WI38 (cell line): ENCODE measurements around the gene GREM2.

Experiments
- H3K4me3 ChIP-seq: 2 replicates; pipeline ENCODE4 v1.5.1; 2011; ENCODE audit warnings: low read depth, mild to moderate bottlenecking, control low read depth, low read length
- TF ChIP-seq, protein P1 (sequence below): IDR thresholded peaks from 2 replicates; pipeline ENCODE4 v1.5.1; 2012; ENCODE audit warnings: low read depth, mild to moderate bottlenecking, control low read depth, low read length

Gene GREM2

DNA sequence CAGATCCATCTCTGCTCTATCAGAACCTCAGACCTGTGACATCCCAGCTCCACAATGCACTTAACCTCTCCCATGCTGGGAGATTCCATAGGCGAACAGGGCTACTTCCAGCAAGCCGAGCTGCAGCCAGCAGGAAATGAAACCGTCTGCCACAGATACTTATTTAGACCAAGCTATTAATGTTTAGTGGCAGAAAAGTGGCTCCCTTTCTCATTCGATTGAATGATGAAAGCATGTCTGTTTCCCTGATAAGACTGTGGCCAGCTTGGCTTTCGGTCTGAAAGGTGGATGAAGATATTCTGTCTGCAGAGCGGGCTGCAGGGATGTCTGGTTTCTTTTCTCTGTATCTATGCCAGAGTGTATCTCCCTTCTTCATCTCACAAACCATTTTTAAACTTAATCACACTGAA lies 146.4 kb downstream of the GREM2 start:
- TF ChIP-seq, protein P1, sequence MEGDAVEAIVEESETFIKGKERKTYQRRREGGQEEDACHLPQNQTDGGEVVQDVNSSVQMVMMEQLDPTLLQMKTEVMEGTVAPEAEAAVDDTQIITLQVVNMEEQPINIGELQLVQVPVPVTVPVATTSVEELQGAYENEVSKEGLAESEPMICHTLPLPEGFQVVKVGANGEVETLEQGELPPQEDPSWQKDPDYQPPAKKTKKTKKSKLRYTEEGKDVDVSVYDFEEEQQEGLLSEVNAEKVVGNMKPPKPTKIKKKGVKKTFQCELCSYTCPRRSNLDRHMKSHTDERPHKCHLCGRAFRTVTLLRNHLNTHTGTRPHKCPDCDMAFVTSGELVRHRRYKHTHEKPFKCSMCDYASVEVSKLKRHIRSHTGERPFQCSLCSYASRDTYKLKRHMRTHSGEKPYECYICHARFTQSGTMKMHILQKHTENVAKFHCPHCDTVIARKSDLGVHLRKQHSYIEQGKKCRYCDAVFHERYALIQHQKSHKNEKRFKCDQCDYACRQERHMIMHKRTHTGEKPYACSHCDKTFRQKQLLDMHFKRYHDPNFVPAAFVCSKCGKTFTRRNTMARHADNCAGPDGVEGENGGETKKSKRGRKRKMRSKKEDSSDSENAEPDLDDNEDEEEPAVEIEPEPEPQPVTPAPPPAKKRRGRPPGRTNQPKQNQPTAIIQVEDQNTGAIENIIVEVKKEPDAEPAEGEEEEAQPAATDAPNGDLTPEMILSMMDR: no peak
- H3K4me3 ChIP-seq: peak overlapping the region; percentile 2; the same call in 1 of the 2 replicates

DNA sequence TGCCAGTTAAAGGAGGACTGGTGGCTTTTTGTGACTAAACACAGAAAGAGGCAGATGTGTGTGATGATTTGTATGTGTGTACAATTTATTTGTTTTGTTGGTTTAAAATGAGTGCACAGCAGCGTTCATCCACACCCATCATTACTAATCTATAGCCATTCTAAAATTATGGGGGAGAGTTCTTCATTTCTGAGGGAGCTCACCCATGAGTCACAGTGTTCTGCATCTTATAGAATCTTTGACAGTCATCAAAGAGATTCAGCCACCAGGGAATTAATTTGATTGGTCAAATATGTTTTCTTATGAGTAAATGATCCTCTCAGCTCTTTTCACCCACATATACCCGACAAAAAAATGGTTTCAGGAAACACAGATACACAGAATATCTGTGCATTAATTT lies 147.9 kb downstream of the GREM2 start:
- TF ChIP-seq, protein P1: no peak
- H3K4me3 ChIP-seq: no peak overlapping the region

DNA sequence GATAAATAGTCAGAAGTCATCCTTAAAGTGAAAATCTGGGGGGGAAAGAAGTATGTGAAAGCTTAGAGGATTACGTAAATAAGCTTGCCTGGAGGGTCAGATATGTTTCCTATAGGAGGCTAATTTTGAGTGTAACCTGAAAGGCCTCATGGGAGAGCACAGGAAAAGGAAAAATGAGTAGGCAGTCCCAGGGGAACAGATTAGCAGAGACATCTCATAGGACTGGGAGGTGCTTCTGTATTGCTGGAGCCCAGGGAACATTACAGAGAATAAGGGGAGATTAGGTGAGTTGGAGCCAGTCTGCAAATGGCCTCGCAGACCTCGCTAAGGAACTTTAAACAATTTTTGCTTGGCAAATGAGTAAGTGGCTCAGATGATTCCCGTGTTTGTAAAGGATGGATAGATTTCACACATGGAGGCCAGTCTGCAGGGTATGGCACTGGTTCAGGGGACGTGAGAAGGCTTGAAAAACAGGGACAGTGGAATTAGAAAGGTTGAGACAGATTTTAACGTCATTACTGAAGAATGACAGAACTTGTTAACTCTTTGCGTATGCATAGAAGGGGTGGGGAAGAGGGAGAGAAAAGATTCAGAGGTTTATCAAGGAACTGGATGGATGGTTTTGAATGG lies 149.1 kb downstream of the GREM2 start:
- TF ChIP-seq, protein P1: no peak
- no peak overlapping the region for H3K4me3 ChIP-seq

DNA sequence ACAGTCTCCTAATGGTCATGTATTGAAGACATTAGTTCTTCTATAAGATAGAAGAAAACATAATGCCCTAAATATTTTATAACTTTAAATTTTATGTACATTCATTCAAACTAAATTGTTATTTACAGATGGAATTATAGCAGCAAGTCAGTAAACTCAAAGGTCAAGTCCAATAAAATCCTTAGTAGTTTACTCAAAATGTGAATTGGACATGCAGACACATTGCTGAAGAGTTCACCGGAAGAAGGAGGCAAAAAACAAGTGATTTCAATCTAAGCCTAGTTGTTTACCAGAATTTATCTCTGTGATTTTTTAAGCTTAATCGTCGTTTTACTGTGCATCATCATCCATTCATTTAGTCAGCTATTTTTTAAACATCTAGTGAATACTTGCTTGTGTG lies 149.7 kb downstream of the GREM2 start:
- TF ChIP-seq, protein P1: no peak
- no peak overlapping the region for H3K4me3 ChIP-seq

DNA sequence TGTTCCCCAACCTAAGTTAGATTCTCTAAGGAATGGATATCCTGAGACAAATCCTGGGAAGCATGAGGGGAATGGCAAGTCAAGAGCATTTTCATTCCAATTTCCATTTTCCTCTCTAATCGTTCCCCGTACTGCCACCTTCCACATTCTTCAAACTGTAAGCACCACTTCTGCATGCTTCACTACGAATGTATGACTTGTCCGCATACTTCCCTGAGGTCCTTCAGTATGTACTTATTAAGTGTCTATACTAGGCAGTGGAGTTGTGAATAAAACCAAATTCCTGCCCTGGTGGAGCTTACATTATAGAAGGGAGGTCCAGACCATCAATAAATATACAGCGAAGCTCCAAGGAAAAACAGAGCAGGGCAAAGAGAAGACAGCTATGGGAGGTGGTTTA lies 154.8 kb downstream of the GREM2 start:
- TF ChIP-seq, protein P1: no peak
- H3K4me3 ChIP-seq: no peak overlapping the region

DNA sequence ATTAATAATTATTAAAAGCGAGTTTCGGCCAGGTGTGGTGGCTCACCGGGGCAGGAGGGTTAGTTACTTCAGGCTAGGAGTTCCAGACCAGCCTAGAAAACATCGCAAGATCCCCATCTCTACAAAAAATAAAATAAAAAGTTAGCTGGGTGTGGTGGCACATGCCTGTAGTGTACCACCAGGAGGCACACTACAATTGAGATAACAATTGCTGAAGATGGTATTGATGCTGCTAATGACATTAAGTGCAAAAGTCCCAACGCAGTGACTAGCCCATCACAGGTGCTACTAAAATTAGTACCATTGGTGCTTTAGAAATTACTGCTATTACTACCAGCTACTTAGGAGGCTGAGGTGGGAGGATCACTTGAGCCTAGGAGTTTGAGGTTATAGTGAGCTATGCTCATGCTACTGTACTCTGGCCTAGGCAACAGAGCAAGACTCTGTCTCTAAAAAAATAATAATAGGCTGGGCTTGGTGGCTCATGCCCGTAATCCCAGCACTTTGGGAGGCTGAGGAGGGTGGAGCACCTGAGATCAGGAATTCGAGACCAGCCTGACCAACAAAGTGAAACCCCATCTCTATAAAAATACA lies 156.6 kb downstream of the GREM2 start:
- no peak overlapping the region for H3K4me3 ChIP-seq
- TF ChIP-seq, protein P1: peak; percentile 37

DNA sequence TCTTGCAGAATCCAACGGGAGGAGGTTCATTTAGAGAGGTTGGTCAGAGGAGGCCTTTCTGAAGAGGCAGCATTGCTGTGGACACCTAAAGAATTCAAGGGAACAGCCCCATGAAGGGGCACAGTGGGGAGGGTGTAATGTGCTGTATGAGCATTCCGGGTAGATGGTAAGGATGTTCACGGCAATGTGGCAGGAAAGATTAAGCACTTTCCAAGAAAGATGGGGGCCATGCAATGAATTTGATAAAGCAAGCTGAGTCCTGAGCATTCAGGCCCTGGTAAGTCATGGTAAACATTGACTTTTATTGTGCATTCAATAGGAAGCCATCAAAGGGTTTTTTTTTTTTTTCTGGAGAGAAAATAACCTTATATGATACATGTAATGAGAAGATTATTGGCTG lies 166.6 kb downstream of the GREM2 start:
- TF ChIP-seq, protein P1: no peak
- H3K4me3 ChIP-seq: no peak overlapping the region
